ENCODE results near the gene RAD50.
"Not testable (repeated sequence)": the region's sequence is repeated elsewhere in the genome, so short reads cannot be mapped to it uniquely, and the experiment has no call there.

The RAD50 gene

DNA sequence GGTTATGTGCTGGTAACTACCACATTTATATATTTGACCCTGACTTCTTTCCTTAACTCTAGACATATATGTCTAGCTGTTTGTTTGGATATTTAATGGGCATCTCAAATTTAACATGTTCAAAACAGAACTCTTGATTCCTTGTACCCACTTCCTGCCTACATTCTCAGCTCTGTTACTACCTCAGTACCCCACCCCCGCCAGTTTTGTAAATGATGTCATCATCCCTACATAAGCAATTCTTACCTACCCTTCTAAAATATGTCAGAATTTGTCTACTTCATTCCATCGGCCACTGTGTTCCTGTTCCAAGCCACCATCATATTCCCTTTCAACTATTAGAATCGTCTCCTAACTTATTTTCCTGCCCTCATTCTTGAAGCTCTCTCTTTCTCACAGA lies 4.8 kb downstream of the RAD50 start:
- Histone ChIP-seq H3K27me3 (ENCODE audit: control insufficient read depth in 1 of 2, insufficient read depth in 2 of 2, low read length in 2 of 2) (no peaks in the 10 kb centered on the region), H3K4me3 (ENCODE audit: low read depth in 1 of 2, low read length in 2 of 2) (no peak overlapping the region), H3K9me3 (ENCODE audit: low read length) (peaks cover 6% of the 10 kb centered on the region), H3K36me3 (ENCODE audit: insufficient read depth, low read length) (peaks cover 43% of the 10 kb centered on the region), H3K9ac (ENCODE audit: low read length) (no peak overlapping the region), H3K27ac (ENCODE audit: low read depth, low read length) (no peak overlapping the region), H3K4me1 (ENCODE audit: insufficient read depth, low read length) (peaks cover 13% of the 10 kb centered on the region)

GRCh38 chr5:132564555-132564954 lies 7.8 kb downstream of the RAD50 start:
- H3K4me3 ChIP-seq (ENCODE audit: low read depth in 1 of 2, low read length in 2 of 2); H3K4me1 ChIP-seq (ENCODE audit: insufficient read depth, low read length); H3K9me3 ChIP-seq (ENCODE audit: low read length); H3K27ac ChIP-seq (ENCODE audit: low read depth, low read length); H3K9ac ChIP-seq (ENCODE audit: low read length); H3K27me3 ChIP-seq (ENCODE audit: control insufficient read depth in 1 of 2, insufficient read depth in 2 of 2, low read length in 2 of 2): not testable (repeated sequence)
- H3K36me3 ChIP-seq (ENCODE audit: insufficient read depth, low read length) = peaks cover 48% of the 10 kb centered on the region

DNA sequence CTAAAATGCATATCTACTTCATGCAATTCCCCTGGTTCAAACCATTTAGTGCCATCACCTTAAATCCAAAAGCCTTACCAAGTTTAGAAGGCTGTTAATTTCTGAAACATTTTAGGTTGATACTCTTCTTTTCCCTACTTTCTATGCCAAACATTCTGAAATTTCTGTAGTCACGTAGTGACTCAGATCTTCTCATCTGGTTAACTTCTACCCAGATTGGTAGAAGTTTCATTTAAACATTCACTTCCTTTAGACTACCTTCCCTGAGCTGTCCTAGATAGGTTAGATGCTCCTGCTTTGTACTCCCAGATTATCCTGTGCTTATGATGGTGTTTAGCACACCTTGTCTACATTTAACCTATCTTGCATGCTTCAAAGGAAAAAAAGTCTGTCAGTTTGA lies 9.9 kb downstream of the RAD50 start:
- H3K27ac ChIP-seq (ENCODE audit: low read depth, low read length) = no peak overlapping the region
- H3K9me3 ChIP-seq (ENCODE audit: low read length) = peaks cover 6% of the 10 kb centered on the region
- H3K36me3 ChIP-seq (ENCODE audit: insufficient read depth, low read length) = peaks cover 34% of the 10 kb centered on the region
- no peaks in the 10 kb centered on the region for H3K4me1 ChIP-seq (ENCODE audit: insufficient read depth, low read length)
- no peak overlapping the region for H3K9ac ChIP-seq (ENCODE audit: low read length)
- H3K27me3 ChIP-seq (ENCODE audit: control insufficient read depth in 1 of 2, insufficient read depth in 2 of 2, low read length in 2 of 2) = no peaks in the 10 kb centered on the region
- no peak overlapping the region for H3K4me3 ChIP-seq (ENCODE audit: low read depth in 1 of 2, low read length in 2 of 2)

GRCh38 chr5:132576123-132576522 lies 19.3 kb downstream of the RAD50 start:
- Histone ChIP-seq H3K27me3 (ENCODE audit: control insufficient read depth in 1 of 2, insufficient read depth in 2 of 2, low read length in 2 of 2) (no peaks in the 10 kb centered on the region), H3K27ac (ENCODE audit: low read depth, low read length) (no peak overlapping the region), H3K9ac (ENCODE audit: low read length) (no peak overlapping the region), H3K36me3 (ENCODE audit: insufficient read depth, low read length) (peaks cover 25% of the 10 kb centered on the region), H3K4me1 (ENCODE audit: insufficient read depth, low read length) (no peaks in the 10 kb centered on the region), H3K9me3 (ENCODE audit: low read length) (no peaks in the 10 kb centered on the region), H3K4me3 (ENCODE audit: low read depth in 1 of 2, low read length in 2 of 2) (no peak overlapping the region)

DNA sequence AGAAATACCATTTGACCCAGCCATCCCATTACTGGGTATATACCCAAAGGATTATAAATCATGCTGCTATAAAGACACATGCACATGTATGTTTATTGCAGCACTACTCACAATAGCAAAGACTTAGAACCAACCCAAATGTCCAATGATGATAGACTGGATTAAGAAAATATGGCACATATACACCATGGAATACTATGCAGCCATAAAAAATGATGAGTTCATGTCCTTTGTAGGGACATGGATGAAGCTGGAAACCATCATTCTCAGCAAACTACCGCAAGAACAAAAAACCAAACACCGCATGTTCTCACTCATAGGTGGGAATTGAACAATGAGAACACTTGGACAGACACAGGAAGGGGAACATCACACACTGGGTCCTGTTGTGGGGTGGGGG lies 27.8 kb downstream of the RAD50 start:
- H3K36me3 ChIP-seq (ENCODE audit: insufficient read depth, low read length) = peaks cover 30% of the 10 kb centered on the region
- not testable (repeated sequence) for H3K27ac ChIP-seq (ENCODE audit: low read depth, low read length); H3K9me3 ChIP-seq (ENCODE audit: low read length); H3K4me3 ChIP-seq (ENCODE audit: low read depth in 1 of 2, low read length in 2 of 2); H3K4me1 ChIP-seq (ENCODE audit: insufficient read depth, low read length); H3K9ac ChIP-seq (ENCODE audit: low read length); H3K27me3 ChIP-seq (ENCODE audit: control insufficient read depth in 1 of 2, insufficient read depth in 2 of 2, low read length in 2 of 2)

GRCh38 chr5:132586063-132586462 lies 29.3 kb downstream of the RAD50 start:
- Histone ChIP-seq H3K4me1 (ENCODE audit: insufficient read depth, low read length) (no peaks in the 10 kb centered on the region), H3K27me3 (ENCODE audit: control insufficient read depth in 1 of 2, insufficient read depth in 2 of 2, low read length in 2 of 2) (no peaks in the 10 kb centered on the region), H3K9ac (ENCODE audit: low read length) (no peak overlapping the region), H3K9me3 (ENCODE audit: low read length) (no peaks in the 10 kb centered on the region), H3K36me3 (ENCODE audit: insufficient read depth, low read length) (peaks cover 33% of the 10 kb centered on the region), H3K27ac (ENCODE audit: low read depth, low read length) (no peak overlapping the region), H3K4me3 (ENCODE audit: low read depth in 1 of 2, low read length in 2 of 2) (no peak overlapping the region)

- no peaks in the 10 kb centered on the region for H3K4me1 ChIP-seq (ENCODE audit: insufficient read depth, low read length)
- no peaks in the 10 kb centered on the region for H3K27me3 ChIP-seq (ENCODE audit: control insufficient read depth in 1 of 2, insufficient read depth in 2 of 2, low read length in 2 of 2)
- no peak overlapping the region for H3K27ac ChIP-seq (ENCODE audit: low read depth, low read length)
- peaks cover 52% of the 10 kb centered on the region for H3K36me3 ChIP-seq (ENCODE audit: insufficient read depth, low read length)
- H3K9ac ChIP-seq (ENCODE audit: low read length) = no peak overlapping the region
- no peak overlapping the region for H3K4me3 ChIP-seq (ENCODE audit: low read depth in 1 of 2, low read length in 2 of 2)
- H3K9me3 ChIP-seq (ENCODE audit: low read length) = no peaks in the 10 kb centered on the region
Measured at GRCh38 chr5:132589467-132589866, 32.7 kb downstream of the RAD50 start.

DNA sequence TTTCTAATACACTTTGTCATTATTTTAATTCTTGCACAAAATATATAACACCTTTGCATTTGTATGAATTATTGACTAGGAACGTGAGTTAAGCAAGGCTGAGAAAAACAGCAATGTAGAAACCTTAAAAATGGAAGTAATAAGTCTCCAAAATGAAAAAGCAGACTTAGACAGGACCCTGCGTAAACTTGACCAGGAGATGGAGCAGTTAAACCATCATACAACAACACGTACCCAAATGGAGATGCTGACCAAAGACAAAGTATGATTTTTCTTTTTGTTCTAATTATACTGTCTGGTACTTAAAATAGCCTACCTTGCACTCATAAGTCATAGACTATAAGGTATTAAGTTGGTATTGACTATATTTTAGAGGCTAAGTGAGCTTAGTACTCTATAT lies 34.4 kb downstream of the RAD50 start:
- H3K27me3 ChIP-seq (ENCODE audit: control insufficient read depth in 1 of 2, insufficient read depth in 2 of 2, low read length in 2 of 2) = no peaks in the 10 kb centered on the region
- no peaks in the 10 kb centered on the region for H3K4me1 ChIP-seq (ENCODE audit: insufficient read depth, low read length)
- H3K4me3 ChIP-seq (ENCODE audit: low read depth in 1 of 2, low read length in 2 of 2) = no peak overlapping the region
- no peak overlapping the region for H3K9ac ChIP-seq (ENCODE audit: low read length)
- no peaks in the 10 kb centered on the region for H3K9me3 ChIP-seq (ENCODE audit: low read length)
- peaks cover 64% of the 10 kb centered on the region for H3K36me3 ChIP-seq (ENCODE audit: insufficient read depth, low read length)
- H3K27ac ChIP-seq (ENCODE audit: low read depth, low read length) = no peak overlapping the region

- no peak overlapping the region for H3K4me3 ChIP-seq (ENCODE audit: low read depth in 1 of 2, low read length in 2 of 2)
- no peak overlapping the region for H3K9ac ChIP-seq (ENCODE audit: low read length)
- peaks cover 72% of the 10 kb centered on the region for H3K36me3 ChIP-seq (ENCODE audit: insufficient read depth, low read length)
- no peaks in the 10 kb centered on the region for H3K9me3 ChIP-seq (ENCODE audit: low read length)
- no peak overlapping the region for H3K27ac ChIP-seq (ENCODE audit: low read depth, low read length)
- no peaks in the 10 kb centered on the region for H3K27me3 ChIP-seq (ENCODE audit: control insufficient read depth in 1 of 2, insufficient read depth in 2 of 2, low read length in 2 of 2)
- H3K4me1 ChIP-seq (ENCODE audit: insufficient read depth, low read length) = no peaks in the 10 kb centered on the region
Measured at GRCh38 chr5:132592521-132592920, 35.7 kb downstream of the RAD50 start.

GRCh38 chr5:132594170-132594569 lies 37.4 kb downstream of the RAD50 start:
- Histone ChIP-seq H3K4me3 (ENCODE audit: low read depth in 1 of 2, low read length in 2 of 2) (no peak overlapping the region), H3K4me1 (ENCODE audit: insufficient read depth, low read length) (no peaks in the 10 kb centered on the region), H3K27me3 (ENCODE audit: control insufficient read depth in 1 of 2, insufficient read depth in 2 of 2, low read length in 2 of 2) (no peaks in the 10 kb centered on the region), H3K36me3 (ENCODE audit: insufficient read depth, low read length) (peaks cover 72% of the 10 kb centered on the region), H3K9me3 (ENCODE audit: low read length) (no peaks in the 10 kb centered on the region), H3K9ac (ENCODE audit: low read length) (no peak overlapping the region), H3K27ac (ENCODE audit: low read depth, low read length) (no peak overlapping the region)

GRCh38 chr5:132595624-132596023 lies 38.8 kb downstream of the RAD50 start:
- Histone ChIP-seq H3K4me3 (ENCODE audit: low read depth in 1 of 2, low read length in 2 of 2) (no peak overlapping the region), H3K9me3 (ENCODE audit: low read length) (no peaks in the 10 kb centered on the region), H3K9ac (ENCODE audit: low read length) (no peak overlapping the region), H3K27me3 (ENCODE audit: control insufficient read depth in 1 of 2, insufficient read depth in 2 of 2, low read length in 2 of 2) (no peaks in the 10 kb centered on the region), H3K4me1 (ENCODE audit: insufficient read depth, low read length) (no peaks in the 10 kb centered on the region), H3K36me3 (ENCODE audit: insufficient read depth, low read length) (peaks cover 64% of the 10 kb centered on the region), H3K27ac (ENCODE audit: low read depth, low read length) (no peak overlapping the region)

DNA sequence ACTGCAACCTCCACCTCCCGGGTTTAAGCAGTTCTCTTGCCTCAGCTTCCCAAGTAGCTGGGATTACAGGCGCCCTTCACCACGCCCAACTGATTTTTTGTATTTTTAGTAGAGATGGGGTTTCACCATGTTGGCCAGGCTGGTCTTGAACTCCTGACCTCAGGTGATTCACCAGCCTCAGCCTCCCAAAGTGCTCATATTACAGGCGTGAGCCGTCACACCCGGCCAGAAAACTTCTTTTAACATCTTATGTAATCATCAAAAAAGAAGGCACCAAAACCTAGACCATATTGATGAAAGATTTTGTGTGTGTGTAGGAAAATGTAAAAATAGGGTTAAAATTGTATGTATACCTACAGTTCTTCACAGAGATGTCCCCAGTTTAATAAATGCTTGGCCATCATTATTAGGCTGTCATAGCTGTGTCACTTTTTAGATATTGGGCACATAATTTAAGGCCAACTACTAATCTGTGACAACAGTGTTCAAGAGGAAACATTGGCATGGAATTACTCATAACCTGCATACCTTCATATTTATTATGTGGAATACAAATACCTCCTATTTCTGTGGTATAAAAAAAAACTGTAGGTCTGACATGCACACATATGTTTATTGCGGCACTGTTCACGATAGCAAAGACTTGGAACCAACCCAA lies 44.4 kb downstream of the RAD50 start:
- Histone ChIP-seq H3K4me1 (ENCODE audit: insufficient read depth, low read length) (no peaks in the 10 kb centered on the region), H3K9ac (ENCODE audit: low read length) (no peak overlapping the region), H3K27me3 (ENCODE audit: control insufficient read depth in 1 of 2, insufficient read depth in 2 of 2, low read length in 2 of 2) (no peaks in the 10 kb centered on the region), H3K9me3 (ENCODE audit: low read length) (no peaks in the 10 kb centered on the region), H3K27ac (ENCODE audit: low read depth, low read length) (no peak overlapping the region), H3K4me3 (ENCODE audit: low read depth in 1 of 2, low read length in 2 of 2) (no peak overlapping the region), H3K36me3 (ENCODE audit: insufficient read depth, low read length) (peaks cover 33% of the 10 kb centered on the region)
